ENCODE results near the gene PPP3CA.

PPP3CA gene

DNA sequence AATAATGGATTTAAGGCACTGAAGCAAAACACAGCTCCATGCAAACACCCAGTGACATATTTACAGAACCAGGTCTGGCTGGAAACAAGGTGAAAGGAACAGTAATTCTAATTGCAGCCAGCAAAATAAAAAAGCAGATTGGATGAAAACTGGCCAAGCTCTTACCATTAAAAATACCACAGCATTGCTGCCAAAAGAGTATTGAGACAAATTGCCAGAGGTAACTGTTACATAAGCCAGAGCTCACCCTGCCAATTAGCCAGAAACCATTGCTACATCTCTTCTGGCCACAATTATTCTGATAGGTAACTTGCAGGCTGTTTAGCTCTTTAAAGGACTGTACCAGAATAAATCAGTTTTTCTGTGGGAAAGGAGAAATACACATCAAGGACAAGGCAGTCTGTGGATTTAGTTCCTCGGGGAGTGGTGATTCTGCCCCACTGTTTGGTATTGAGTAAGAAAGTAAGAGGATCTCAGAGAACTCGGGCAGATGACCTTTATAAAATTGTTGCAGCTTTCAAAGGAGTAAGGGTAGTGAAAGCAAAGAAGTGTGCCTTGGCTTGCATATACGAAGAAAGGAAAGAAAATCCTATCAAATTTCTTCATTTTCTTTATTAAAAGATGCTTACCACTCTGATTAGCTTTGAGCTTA, 369.5 kb downstream of the PPP3CA start:
- no peak for DNase-seq (ENCODE audit: low read depth in 2 of 3, low spot score in 2 of 3)

DNA sequence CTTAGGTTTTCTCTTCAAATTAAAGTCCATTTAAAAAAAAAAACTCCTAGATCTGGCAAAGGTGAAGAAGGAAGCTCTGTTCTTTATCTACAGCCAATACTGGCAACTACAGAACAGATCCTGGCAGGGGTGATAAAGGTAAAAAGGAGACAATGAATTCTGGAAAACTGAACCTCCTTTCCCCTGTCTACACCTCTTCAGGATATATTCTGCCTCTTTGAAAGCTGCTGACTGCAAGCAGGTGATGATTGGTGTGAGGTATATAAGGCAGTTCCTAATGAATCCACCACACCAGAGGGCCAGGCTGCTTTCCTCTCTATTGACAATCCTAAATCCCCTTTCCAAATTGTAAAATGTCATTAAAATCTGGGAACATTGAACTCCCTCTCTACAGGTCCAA, 370.1 kb downstream of the PPP3CA start:
- DNase-seq (ENCODE audit: low read depth in 2 of 3, low spot score in 2 of 3), result no peak

Data from activated CD8-positive, alpha-beta memory T cell treated with anti-CD3 and anti-CD28 coated beads for 48 hours (primary cell).